Effector CD8-positive, alpha-beta T cell (primary cell): ENCODE data around the gene RNF145.
"Not testable (repeated sequence)": the region's sequence is repeated elsewhere in the genome, so short reads cannot be mapped to it uniquely, and the experiment has no call there.

Source experiments
- DNase-seq: peaks from one replicate; lab custom pipeline; 2025; lab: John Stamatoyannopoulos, UW
- total RNA-seq, 4 experiments: gene quantifications; one replicate each; lab custom pipeline; 2026; lab: John Stamatoyannopoulos, UW

RNF145 gene
- 76.1 to 185 (median 130) reads per million in 4 experiments for total RNA-seq

- peak; percentile 91 for DNase-seq
Observed at GRCh38 chr5:159209438-159210209, at the start of gene RNF145. TSS of gene RNF145 (minus strand) at chr5:159209553. CDS start at chr5:159203617, 5,936 bp downstream.

- DNase-seq, result no peak
Observed at GRCh38 chr5:159258361-159258760, 49.0 kb upstream of the RNF145 start.

- DNase-seq, result no peak
Observed at GRCh38 chr5:159257629-159258283, 48.4 kb upstream of the RNF145 start.

GRCh38 chr5:159257007-159257406 is 47.7 kb upstream of the RNF145 start:
- no peak for DNase-seq

GRCh38 chr5:159252195-159252594 is 42.8 kb upstream of the RNF145 start:
- no peak for DNase-seq

- no peak for DNase-seq
Observed at GRCh38 chr5:159249158-159249557, 39.8 kb upstream of the RNF145 start.

- DNase-seq, result no peak
Observed at GRCh38 chr5:159244890-159245289, 35.5 kb upstream of the RNF145 start.

GRCh38 chr5:159244163-159244562 is 34.8 kb upstream of the RNF145 start:
- no peak for DNase-seq

GRCh38 chr5:159243385-159243784 is 34.0 kb upstream of the RNF145 start:
- no peak for DNase-seq

- no peak for DNase-seq
Observed at GRCh38 chr5:159242656-159243055, 33.3 kb upstream of the RNF145 start.

GRCh38 chr5:159241946-159242552 is 32.7 kb upstream of the RNF145 start:
- no peak for DNase-seq

- DNase-seq, result no peak
Observed at GRCh38 chr5:159240301-159240870, 31.0 kb upstream of the RNF145 start.

- not testable (repeated sequence) for DNase-seq
Observed at GRCh38 chr5:159235871-159236520, 26.6 kb upstream of the RNF145 start.

GRCh38 chr5:159231167-159231566 is 21.8 kb upstream of the RNF145 start:
- DNase-seq, result no peak

GRCh38 chr5:159230657-159231056 is 21.3 kb upstream of the RNF145 start:
- DNase-seq, result no peak

GRCh38 chr5:159228097-159228496 is 18.7 kb upstream of the RNF145 start:
- DNase-seq, result not testable (repeated sequence)

GRCh38 chr5:159227452-159227851 is 18.1 kb upstream of the RNF145 start:
- no peak for DNase-seq

- DNase-seq, result no peak
Observed at GRCh38 chr5:159226451-159226850, 17.1 kb upstream of the RNF145 start.

- no peak for DNase-seq
Observed at GRCh38 chr5:159224471-159224870, 15.1 kb upstream of the RNF145 start.

- no peak for DNase-seq
Observed at GRCh38 chr5:159223469-159223868, 14.1 kb upstream of the RNF145 start.

- no peak for DNase-seq
Observed at GRCh38 chr5:159220206-159220605, 10.9 kb upstream of the RNF145 start.

- no peak for DNase-seq
Observed at GRCh38 chr5:159218595-159219023, 9.3 kb upstream of the RNF145 start.
